Dermis blood vessel endothelial cell (primary cell): Measurements from ENCODE around the gene AEBP2. TPM values are rescaled to one million over a fixed set of nuclear protein-coding genes. Genes with fewer than 3 reads are reported as not detected.
"Not testable (repeated sequence)": the region's sequence is repeated elsewhere in the genome, so short reads cannot be mapped to it uniquely, and the experiment has no call there.

Source experiments
- DNase-seq: peaks from one replicate; pipeline ENCODE4 v3.0.0; 2010
- total RNA-seq: library from RNA; depleted of rRNA; stranded (reverse); fragments of >200 nt; gene quantifications from 2 replicates; pipeline ENCODE4 v1.2.3, GENCODE V29; 2014

The AEBP2 gene
- total RNA-seq, 1 donor from 2014 or later: 38.5 TPM

DNA sequence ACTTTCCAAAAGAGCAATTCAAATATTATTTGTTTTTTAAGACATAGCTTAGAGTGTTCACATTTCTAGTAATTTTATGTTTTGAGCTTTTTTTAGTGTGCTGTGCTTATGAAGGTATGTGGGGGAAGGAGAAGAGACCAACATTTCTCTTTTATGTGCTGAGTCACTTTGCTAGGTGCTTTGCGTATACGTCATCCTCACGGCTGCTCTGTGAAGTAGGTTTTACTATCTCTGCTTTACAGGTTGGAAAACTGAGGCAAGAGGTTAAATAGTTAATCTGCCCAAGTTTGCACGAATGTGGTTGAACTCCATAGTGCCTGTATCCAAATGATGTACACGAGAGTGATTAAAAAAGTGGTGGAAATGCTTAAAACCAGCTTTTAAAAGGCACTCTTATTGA lies 75.9 kb downstream of the AEBP2 start:
- DNase-seq: no peak

DNA sequence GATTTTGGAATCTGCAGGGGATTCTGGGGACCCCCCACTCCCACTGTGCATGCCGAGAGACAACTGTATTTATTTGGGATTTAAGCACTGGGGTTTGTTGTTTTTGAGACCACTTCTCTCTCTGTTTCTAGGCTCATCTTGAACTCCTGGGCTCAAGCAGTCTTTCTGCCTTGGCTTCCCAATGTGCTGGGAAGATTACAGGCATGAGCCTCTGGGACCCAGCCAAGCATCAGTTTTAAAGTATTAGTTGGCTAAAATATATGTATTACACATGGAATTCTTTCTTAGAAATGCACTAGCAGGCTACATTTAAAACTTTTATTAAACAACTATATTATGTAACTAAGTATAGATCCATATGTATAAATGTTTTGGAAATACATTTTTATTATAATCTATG lies 78.3 kb downstream of the AEBP2 start:
- no peak for DNase-seq

DNA sequence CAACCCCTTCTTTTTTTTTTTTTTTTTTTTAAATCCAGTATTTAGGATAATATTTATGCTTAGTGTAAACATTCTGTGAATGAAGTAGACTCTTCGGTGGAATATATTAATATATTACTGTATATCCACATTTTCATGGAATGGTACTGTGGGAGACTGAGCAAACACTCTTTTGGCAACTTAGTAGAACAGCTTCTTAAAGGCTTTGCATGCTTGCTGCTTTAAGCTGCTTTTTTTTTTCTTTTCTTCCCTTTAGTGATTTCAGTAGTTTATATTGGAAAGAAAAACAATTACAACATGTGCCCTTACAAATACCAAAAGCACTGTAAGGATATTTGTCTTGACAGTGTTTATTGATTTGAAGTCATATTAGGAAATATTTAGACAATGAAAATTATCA lies 78.9 kb downstream of the AEBP2 start:
- no peak for DNase-seq

DNA sequence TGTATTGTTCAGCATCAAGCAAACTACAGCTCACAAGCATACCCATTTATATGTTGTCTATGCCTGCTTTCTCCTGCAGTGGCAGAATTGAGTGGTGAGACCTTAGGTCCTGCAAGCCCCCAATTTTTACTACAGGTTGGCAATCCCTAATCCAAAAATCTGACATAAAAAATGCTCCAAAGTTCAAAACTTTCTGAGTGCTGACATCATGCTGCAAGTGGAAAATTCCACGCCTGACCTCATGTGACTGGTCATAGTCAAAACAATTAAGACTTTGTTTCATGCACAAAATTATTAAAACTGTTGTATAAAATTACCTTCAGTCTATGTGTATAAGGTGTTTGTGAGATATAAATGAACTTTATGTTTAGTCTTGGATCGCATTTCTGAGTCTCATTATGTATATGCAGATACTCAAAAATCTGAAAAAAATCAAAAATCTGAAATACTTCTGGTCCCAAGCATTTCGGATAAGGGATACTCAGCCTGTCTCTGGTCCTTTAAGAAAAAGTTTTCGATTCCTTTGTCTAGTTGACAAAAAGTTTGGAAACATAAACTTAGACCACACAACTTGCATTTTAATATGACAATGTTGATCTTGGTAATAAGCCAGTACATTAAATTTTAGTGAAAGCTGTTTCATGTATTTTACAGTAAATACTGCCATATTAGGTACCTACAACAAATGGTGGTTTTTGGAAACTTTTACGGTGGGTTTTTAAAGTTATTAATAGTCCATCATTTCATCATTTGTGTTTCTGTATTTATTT lies 81.5 kb downstream of the AEBP2 start:
- DNase-seq: no peak

DNA sequence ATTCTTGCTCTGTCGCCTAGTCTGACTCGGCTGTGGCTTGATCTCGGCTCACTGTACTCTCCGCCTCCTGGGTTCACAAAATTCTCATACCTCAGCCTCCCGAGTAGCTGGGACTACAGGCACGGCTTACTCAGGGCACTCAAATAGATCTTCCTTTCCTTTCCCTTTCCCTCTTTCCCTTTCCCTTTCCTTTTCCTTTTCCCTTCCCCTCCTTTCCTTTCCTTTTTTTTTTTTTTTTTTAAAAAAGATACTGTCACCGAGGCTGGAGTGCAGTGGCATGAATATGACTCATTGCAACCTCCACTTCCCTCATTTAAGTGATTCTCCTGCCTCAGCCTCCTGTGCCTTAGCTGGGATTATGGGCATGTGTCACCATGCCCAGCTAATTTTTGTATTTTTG lies 86.0 kb downstream of the AEBP2 start:
- DNase-seq: no peak

DNA sequence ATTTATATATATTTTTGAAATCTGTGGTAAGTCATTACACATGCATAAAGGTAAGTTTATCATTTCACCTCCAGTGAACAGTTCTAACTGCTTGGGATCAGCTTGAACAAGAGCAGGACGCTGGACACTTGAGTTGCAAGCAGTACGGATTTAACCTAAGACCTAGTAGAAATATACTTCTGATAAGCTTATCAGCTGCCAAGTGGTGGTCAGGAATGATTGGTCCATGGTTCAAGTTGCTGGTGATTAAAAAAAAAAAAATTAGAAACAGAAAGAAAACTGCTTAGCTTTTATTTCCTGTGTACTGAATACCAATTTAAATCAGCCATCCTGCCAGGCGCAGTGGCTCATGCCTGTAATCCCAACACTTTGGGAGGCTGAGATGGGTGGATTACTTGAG lies 88.6 kb downstream of the AEBP2 start:
- no peak for DNase-seq

GRCh38 chr12:19528750-19529149 lies 89.5 kb downstream of the AEBP2 start:
- DNase-seq: no peak

- peak; percentile 75 for DNase-seq
Observed at GRCh38 chr12:19529951-19530636, 90.8 kb downstream of the AEBP2 start.

GRCh38 chr12:19530637-19531023 lies 91.3 kb downstream of the AEBP2 start:
- DNase-seq: no peak

GRCh38 chr12:19533567-19533966 lies 94.3 kb downstream of the AEBP2 start:
- no peak for DNase-seq

DNA sequence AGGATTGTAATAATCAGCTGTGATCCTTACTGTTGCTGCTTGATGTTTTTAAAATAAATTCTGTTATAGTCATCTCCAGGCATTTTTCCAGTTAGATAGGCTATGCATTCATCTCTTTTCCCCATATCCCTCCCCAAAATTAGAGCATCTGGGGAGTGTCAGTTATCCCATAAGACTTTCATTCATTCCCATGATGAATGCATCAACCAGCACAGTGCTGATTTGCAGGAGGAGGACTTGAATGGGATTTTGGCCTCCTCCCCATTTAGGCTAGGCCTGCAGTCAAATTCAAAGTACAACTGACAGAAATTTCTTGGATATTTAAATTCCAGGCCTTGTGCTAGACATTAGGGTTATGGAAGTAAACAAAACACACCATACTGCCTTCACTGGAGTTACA lies 99.8 kb downstream of the AEBP2 start:
- no peak for DNase-seq

GRCh38 chr12:19539836-19540235 lies 100.5 kb downstream of the AEBP2 start:
- peak; percentile 50 for DNase-seq

DNA sequence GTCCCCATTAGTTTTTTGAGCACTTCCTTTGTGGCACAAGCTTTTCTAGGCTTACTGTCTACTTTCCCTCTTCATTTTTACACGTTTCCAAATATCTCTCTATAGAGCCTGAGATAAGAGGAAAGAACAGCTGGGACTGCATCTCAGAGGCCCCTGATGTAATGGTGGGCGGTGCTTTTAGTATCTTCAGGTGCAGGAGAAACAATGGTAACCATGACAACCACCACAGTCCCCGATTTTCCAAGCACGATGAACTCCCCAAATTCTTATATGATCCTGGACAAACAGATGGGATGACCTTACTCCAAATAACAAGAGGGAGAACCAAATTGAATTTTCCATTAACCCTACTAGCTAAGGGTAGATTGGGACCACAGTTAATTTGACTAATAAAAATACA lies 103.3 kb downstream of the AEBP2 start:
- DNase-seq: no peak

DNA sequence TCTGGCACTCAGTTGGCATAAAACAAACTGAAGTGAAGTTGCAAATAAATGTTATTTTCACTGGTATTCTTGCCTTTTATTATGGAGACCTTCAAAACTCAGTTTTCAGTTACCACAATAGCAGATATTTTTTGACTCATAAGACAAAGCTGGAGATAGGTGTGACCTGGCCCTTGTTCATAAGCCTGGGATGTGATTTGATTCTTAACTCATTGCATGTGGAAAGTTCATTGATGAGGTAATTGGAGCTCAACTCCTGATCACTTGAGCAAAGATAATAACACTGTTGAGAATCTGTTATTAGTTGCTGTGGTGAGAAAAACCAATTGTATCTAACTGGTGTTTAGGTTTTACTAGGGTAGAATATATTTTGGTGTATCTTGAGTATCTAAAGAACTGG lies 105.1 kb downstream of the AEBP2 start:
- no peak for DNase-seq

DNA sequence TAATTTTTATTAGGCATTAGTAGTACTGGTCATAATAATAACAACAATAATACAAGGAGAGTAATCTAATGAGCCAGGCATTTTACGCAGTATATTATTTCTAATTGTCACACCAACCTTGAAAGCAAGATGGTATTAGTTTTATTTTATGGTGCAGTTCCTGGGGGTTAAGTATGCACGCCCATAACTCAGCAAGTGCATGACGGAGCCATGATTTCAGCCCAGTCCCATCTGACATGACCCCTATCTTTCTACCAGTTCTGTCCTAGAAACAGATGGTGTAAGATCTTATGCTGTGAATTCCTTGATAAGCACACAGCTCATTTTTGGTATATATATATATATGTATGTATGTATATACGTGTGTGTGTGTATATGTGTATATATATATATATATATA lies 106.0 kb downstream of the AEBP2 start:
- DNase-seq: no peak

GRCh38 chr12:19546027-19546426 lies 106.7 kb downstream of the AEBP2 start:
- DNase-seq: peak; percentile 54

- peak; percentile 80 for DNase-seq
Observed at GRCh38 chr12:19546611-19547162, 107.4 kb downstream of the AEBP2 start.

DNA sequence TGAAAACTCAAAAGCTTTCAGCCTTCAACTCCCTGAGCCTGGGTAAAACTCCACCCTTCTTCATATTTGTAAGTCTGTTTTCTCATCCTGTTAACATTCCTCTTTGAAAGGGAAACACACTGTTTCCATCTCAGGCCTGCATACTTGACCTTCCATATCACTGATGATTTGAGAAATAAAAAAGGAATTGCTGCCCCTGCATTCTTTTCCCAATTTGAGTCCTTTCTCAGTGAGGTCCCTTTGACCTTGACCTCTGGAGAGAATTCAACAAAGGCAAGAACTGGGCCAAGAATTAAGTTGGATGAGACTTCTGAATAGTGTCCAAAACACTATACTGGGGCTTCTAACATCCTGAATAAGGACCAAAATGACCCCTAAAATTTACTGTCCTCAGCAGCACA lies 108.0 kb downstream of the AEBP2 start:
- DNase-seq: peak; percentile 76

DNA sequence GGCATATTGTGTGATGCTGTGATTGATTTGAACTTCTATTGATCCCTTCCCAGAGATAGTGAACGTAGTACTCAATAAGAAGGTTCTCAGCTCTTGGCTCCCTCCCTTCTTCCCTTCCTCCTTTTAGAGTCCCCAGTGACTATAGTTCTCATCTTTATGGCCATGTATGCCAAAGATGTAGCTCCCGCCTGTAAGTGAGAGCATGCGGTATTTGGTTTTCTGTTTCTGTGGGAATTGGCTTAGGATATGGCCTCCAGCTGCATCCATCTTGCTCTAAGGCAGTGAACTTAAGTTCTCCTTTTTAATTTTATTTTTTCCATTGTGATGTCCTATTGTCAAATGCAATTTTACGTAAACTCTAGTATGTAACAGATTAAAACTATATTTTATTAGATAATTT lies 109.5 kb downstream of the AEBP2 start:
- DNase-seq: no peak

- DNase-seq: no peak
Observed at GRCh38 chr12:19550626-19551025, 111.3 kb downstream of the AEBP2 start.

DNA sequence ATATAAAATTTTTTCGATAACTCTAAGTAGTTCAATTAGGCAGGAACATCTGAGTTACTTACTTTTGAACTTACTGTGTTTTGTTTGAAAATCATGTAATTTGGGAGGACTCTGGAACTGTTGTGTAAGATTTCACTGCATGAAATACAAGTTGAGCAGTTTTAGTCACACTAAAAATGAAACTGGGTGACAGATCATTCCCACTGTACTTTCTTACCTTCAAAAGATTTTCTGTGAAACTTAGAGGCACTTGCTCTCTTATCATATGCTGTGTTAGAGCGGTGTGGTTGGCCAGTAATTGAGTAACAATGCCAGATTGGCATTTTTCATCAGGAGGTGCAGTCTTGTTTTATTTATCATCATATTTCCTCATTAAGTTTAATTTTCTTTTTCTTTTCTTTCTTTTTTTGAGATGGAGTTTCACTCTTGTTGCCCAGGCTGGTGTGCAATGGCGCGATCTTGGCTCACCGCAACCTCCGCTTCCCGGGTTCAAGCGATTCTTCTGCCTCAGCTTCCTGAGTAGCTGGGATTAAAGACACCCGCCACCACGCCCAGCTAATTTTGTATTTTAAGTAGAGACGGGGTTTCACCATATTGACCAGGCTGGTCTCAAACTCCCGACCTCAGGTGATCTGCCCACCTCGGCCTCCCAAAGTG lies 113.3 kb downstream of the AEBP2 start:
- not testable (repeated sequence) for DNase-seq

DNA sequence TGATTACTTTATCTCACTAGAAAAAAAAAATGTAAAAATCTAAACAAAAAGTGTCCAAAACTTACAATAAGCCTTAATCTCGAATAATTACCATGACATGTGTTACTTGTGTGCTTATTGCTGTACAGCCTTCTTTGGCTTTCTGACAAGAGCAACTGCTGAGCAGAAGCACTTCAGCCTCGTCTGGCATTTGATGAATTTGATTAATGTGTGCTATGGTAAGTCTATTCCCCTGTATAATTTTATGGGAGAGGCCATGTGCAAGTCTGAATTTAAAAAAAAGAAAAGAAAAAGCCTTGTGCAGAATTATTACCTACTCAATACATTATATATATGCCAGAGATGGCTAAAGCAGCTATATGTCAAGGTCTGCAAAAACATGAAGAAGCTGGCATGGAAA lies 113.9 kb downstream of the AEBP2 start:
- no peak for DNase-seq

DNA sequence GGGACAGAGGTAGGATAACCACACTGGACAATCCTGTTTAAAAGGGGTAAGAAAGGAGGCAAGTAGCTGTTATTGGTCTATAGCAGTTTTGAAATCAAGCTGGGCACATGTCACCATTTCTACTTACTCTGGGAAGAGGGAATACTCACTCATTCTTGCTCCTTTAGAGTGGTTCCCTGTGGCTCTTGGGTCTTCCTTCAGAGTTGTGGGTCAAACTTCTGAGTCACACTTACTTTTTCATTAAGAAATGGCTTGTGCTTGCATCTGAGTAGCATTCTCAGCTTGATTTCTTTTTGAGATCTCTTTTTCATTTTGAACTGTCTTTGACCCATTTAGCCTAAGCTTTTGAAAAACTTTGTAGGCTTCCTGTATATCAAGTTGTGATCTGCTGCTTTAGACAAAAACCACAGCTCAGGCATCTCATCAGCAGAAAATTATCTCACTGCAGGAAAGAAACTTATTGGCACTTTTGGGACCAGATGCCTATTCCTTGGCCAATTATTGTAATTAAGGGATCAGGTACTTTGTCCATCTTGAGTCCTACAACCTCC lies 122.2 kb downstream of the AEBP2 start:
- no peak for DNase-seq
